ENCODE data around the gene RBAK. TPM values are rescaled to one million over a fixed set of nuclear protein-coding genes. Genes with fewer than 3 reads are reported as not detected.
"Not testable (repeated sequence)": the region's sequence is repeated elsewhere in the genome, so short reads cannot be mapped to it uniquely, and the experiment has no call there.

Gene RBAK
- total RNA-seq, 1 experiment from 2014 or later: 15.0 TPM

DNA sequence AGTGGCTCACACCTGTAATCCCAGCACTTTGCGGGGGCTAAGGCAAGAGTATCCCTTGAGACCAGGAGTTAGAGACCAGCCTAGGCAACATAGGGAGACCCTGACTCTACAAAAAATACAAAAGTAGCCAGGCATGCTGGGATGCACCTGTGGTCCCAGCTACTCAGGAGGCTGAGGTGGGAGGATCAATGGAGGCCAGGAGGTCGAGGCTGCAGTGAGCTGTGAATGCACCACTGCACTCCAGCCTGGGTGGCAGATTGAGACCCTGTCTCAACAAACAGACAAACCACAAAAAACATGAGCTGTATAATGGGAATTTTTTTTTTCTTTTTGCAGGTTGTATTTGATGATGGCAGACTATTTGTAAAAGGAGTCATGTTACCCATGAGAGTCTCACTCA, 1.5 kb downstream of the RBAK start:
- not testable (repeated sequence) for DNase-seq (ENCODE audit: extremely low read depth, low read depth)

DNA sequence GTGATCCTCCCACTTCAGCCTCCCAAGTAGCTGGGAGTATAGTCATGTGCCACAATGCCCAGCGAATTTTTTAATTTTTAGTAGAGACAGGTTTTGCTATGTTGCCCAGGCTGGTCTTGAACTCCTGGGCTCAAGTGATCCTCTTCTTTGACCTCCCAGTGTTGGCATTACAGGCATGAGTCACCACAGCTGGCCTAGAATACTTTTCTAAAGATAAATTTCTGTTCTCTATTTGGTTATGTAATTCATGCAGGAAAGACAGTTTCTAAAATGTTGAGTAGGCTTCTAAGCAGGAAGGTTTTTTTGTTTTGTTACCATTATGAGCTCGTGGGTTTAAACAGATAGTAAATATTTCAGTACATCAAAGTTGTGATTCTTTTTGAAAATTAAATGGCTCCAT, 5.0 kb downstream of the RBAK start:
- DNase-seq (ENCODE audit: extremely low read depth, low read depth): no peak

DNA sequence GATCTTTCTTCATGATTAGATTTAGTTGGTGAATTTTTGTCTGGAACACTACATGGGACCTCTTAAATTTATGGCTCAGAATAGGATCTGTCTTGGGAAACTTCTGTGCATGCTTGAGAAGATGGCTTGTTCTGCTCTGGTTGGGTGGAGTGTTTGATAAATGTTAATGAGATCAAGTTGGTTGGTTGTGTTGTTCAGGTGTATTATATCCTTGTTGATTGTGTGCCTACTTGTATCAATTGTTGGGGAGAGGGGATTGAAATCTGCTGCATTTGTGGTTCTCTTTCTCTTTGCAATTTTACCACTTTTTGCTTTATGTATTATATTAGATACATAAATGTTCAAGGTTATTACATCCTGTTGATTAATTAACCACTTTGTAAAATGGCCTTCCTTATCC, 6.1 kb downstream of the RBAK start:
- not testable (repeated sequence) for DNase-seq (ENCODE audit: extremely low read depth, low read depth)

DNA sequence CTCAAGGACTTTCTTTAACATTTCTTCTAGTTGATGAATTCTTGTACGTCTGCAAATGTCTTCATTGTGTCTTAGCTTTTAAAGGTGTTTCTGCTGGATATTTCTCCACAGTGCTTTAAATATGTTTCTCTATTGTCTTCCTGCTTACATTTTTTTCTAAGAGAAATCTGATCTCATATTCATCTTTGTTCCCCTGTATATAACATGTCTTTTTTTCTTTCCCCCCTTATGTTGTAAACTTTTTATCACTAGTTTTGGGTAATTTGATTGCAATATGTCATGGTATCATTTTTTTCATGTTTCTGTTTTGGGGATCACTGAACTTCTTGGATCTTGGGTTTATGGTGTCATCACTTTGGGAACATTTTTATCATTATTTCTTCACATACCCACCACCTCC, 7.5 kb downstream of the RBAK start:
- no peak for DNase-seq (ENCODE audit: extremely low read depth, low read depth)

DNA sequence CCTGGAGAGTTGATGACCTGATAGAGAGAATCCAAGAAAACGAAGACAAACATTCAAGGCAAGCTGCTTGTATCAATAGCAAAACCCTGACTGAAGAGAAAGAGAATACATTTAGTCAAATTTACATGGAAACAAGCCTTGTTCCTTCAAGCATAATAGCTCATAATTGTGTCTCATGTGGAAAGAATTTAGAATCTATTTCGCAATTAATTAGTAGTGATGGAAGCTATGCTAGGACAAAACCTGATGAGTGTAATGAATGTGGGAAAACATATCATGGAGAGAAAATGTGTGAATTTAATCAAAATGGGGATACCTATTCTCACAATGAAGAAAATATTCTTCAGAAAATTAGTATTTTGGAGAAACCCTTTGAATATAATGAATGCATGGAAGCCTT, 18.0 kb downstream of the RBAK start:
- no peak for DNase-seq (ENCODE audit: extremely low read depth, low read depth)

DNA sequence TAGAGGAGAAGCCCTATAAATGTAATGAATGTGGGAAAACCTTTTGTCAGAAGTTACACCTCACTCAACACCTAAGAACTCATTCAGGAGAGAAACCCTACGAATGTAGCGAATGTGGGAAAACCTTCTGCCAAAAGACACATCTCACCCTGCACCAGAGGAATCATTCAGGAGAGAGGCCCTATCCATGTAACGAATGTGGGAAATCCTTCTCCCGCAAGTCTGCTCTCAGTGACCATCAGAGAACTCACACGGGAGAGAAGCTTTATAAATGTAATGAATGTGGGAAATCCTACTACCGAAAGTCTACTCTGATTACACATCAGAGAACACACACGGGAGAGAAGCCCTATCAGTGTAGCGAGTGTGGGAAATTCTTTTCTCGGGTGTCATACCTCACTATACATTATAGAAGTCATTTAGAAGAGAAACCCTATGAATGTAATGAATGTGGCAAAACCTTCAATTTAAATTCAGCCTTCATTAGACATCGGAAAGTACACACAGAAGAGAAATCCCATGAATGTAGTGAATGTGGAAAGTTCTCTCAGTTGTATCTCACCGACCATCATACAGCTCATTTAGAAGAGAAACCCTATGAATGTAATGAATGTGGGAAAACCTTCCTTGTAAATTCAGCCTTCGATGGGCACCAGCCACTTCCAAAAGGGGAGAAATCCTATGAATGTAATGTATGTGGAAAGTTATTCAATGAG, 18.9 kb downstream of the RBAK start:
- DNase-seq (ENCODE audit: extremely low read depth, low read depth): no peak

DNA sequence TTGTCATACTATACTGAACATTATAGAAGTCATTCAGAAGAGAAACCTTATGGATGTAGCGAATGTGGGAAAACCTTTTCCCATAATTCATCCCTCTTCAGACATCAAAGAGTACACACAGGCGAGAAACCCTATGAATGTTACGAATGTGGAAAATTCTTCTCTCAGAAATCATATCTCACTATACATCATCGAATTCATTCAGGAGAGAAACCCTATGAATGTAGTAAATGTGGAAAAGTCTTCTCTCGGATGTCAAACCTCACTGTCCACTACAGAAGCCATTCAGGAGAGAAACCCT, 19.4 kb downstream of the RBAK start:
- DNase-seq (ENCODE audit: extremely low read depth, low read depth): no peak

DNA sequence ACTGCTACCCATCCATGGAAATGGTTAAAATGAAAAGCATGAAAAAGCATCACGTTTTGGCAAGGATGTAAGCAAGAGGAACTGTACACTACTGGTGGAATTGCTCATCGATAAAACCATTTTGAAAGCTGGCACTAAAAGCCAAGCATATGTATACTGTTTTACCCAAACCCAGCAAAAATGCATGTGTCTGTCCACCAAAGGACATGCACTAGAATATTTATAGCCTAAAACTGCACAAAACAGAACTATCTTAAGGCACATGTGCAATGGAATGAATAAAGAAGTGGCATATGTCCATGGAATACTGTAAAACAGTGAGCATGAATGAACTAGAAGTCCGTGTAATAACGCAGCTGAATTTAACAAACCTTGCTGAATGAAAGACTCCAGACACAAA, 22.9 kb downstream of the RBAK start:
- DNase-seq (ENCODE audit: extremely low read depth, low read depth): no peak

DNA sequence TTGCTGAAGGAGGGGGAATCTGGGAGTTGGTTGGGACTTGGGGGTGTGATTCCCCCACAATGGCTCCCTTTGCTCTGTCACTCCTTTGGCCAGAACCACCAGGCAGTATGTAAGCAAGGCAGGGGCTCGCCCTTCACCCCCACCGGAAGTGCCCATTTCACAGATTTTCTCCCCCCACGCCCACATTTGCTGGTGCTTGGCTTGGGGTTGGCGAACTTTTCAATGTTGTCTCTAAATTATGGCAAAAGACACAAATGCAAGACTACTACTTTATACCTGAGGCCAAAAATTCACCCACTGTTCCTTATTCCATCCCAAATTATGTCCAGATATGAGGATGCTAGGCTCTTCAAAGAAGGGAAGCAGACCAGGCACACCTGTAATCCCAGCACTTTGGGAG, 24.5 kb downstream of the RBAK start:
- no peak for DNase-seq (ENCODE audit: extremely low read depth, low read depth)

DNA sequence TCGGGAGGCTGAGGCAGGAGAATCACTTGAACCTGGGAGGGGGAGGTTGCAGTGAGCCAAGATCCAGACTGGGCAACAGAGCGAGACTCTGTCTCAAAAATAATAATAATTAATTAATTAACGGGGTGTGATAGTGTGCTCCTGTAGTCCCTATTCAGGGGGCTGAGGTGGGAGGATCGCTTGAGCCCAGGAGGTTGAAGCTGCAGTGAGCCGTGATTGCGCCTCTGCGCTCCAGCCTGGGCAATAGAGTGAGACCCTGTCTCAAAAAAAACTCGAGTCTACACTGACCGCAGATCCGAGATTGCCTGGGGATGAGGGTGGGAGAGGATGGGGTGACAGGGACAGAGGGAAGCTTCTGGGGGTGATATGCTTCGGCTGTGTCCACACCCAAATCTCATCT, 29.5 kb downstream of the RBAK start:
- not testable (repeated sequence) for DNase-seq (ENCODE audit: extremely low read depth, low read depth)

DNA sequence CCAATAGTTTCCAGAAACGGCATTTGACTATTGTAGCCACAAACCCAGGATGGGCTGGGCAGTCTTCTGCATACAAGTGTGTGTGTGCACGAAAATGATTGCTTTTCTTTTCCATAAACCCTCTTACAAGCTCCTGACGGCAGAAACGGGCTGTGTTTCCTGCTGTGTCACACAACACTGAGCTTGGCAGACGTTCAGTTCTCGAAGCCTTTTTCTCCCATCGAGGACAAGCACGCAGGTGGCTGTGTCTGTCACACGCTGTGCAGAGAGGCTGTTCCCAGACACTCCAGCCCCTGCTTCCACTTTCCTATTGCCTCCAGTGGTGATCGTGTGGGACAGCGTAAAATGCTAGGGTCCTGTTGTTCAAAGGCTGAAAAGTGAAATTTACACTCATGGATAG, 32.1 kb downstream of the RBAK start:
- DNase-seq (ENCODE audit: extremely low read depth, low read depth): no peak

DNA sequence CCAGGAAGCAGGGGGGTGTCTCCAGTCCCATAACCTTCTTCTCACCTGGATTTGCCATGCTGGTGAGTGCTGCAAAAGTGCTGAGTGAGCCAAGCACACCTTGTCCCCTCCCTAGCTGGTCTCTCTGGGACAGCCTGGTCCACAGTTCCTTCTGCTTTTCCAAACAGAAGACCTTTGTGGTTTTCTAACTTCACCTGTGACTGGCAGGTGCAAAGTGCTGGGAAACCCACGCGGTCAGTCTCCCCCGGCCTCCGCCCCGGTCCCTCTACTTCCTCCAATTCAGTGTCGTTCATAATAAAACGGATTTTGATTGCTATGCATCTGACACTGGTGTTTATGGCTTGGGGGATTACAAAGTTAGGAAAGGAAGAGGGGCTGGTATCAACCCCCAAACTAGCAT, 37.1 kb downstream of the RBAK start:
- no peak for DNase-seq (ENCODE audit: extremely low read depth, low read depth)

DNA sequence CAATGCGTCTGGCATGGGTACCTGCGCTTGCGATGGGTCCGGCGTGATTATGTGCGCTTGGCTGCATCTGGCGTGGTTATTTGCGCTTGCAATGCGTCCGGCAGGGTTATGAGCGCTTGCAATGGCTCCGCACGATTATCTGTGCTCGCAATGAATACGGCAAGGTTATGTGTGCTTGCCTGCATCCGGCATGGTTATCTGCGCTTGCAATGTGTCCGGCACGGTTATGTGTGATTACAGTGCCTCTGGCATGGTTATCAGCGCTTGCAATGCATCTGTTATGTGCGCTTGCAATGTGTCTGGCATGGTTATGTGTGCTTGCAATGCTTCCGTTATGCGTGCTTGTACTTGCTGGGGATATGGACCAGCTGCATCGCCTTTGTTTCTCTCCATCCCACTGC, 37.7 kb downstream of the RBAK start:
- no peak for DNase-seq (ENCODE audit: extremely low read depth, low read depth)

DNA sequence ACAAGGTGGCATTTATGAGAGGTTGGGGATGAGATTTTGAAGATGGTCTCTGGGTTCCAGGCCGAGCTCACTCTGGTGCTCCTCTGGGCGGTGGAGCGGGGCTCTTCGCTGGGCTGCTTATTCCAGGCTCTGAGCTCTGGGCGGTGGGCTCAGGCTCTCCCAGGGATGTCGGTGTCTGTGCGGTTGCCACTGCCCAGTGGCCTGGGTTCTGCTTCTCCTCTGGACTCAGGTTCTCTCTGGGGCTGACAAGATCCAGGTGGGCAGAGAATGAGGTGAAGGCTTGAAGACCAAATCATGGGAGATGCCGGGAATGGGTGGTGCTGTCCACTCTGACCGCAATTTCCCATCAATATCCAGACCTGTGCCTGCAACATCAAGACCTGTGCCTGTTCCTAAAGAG, 40.6 kb downstream of the RBAK start:
- DNase-seq (ENCODE audit: extremely low read depth, low read depth): no peak

DNA sequence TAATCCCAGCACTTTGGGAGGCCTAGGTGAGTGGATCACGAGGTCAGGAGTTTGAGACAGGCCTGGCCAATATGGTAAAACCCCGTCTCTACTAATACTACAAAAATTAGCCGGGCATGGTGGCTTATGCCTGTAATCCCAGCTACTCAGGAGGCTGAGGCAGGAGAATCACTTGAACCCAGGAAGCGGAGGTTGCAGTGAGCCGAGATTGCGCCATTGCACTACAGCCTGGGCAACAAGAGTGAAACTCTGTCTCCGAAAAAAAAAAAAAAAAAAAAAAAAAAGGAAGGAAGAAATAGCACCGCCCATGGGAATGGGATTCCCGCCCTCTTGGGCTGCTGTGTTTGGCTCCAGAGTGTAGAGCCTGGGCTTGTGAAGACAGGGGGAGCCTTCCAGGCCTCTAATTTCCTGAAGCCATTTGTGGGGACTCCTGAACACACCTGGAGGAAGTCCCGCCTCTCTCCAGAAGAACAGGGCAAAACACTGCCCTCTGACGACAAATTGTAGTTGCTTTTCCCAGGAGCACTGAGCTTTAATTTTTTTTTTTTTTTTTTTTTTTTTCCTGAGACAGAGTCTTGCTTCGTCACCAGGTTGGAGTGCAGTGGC, 42.7 kb downstream of the RBAK start:
- peak; percentile 33 for DNase-seq (ENCODE audit: extremely low read depth, low read depth)

DNA sequence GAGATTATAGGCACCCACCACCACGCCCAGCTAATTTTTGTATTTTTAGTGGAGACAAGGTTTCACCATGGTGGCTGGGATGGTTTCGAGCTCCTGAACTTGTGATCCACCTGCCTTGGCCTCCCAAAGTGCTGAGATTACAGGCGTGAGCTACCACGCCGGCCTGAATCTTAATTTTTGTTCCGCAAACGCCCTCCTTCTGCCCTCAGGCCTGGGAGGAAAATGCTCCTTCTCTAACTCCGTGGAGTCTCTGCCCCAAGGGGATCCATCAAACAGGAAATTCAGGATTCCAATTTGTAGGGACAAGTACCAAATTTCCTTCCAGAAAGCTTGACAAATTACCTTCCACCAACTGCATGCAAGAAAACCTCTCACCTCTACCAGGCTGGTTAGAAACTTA, 43.2 kb downstream of the RBAK start:
- DNase-seq (ENCODE audit: extremely low read depth, low read depth): no peak

DNA sequence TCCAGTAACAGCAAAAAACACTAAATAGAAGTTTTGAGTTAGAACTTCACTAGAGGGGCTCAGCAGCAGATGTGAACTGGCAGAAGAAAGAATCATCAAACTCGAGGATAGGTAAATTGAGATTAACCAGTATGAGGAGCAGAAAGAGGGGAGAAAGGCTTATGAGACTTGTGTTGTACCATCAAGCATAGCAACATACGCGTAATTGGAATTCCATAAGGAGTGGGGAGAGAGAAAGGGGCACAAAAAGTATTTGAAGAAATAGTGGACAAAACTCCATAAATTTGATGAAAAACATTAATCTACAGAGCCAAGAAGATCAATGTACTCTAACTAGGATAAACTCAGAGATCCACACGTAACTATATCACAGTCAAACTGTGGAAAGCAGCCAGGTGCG, 48.3 kb downstream of the RBAK start:
- DNase-seq (ENCODE audit: extremely low read depth, low read depth): no peak

DNA sequence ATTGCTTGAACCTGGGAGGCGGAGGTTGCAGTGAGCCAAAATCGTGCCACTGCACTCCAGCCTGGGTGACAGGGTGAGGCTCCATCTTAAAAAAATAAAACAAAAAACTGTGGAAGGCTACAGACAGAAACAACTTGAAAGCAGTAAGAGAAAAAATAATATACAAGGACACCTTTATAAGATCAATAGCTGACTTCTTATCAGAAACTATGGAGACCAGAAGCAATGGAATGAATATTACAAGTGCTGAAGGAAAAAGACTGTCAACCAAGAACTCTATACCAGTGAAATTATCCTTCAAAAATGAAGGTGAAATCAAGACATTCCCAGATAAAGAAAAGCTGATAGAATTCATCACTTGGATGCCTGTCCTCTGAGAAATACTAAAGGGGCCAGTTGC, 49.0 kb downstream of the RBAK start:
- DNase-seq (ENCODE audit: extremely low read depth, low read depth): no peak

DNA sequence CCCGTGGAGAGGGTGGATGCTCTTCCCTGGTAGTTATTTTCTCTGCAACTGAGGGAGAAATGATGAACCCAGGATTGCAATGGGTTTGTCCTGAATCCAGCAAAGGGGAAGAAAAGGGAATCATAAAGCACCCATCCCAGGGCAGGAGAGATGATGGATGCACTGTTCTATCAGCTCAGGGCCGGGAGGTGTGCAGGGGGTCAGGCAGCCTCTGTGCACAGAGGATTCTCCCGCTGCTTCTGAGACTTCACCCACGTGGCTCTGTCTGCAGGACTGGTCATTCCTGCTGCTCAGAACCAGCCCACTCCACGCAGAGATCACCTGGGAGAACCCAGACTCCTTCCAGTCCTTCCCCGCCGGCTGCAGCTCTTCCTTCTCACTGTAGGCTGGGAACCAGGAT, 70.7 kb downstream of the RBAK start:
- no peak for DNase-seq (ENCODE audit: extremely low read depth, low read depth)

DNA sequence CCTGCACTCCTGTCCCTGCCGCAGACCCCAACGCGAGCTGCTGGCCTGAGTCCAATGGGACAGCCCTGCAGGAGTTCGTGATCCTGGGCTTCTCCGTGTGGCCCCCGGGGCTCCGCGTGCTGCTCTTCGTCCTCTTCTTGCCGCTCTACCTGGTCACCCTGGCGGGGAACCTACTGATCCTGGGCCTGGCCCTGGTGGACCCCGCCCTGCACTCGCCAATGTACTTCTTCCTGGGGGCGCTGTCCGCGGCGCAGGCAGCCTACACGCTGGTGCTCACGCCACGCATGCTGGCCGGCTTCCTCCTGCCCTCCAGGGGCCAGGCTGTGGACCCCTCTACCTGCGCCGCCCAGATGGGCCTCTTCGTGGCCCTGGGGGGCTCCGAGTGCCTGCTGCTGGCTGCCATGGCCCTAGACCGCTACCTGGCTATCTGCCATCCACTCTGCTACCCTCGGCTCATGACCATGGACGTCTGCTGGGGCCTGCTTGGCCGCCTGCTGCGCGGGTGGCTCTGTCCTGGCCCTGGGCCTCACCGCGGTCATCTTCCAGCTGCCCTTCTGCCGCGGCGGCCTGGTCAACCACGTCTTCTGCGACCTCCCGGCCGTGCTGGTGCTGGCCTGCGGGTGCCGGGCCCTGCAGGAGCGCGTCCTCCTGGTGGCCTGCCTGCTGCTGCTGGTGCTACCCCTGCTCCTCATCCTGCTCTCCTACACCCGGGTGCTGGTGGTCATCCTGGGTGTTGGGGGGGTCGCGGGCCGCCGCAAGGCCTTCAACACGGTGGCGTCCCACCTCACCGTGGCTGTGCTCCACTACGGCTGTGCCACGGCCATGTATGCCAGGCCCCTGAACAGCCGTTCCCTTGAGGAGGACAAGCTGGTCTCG, 71.7 kb downstream of the RBAK start:
- no peak for DNase-seq (ENCODE audit: extremely low read depth, low read depth)
